Activated T-helper 9 cell treated with anti-CD3 and anti-CD28 coated beads, Interleukin-2, amount 50 U/mL, for 16 hours (primary cell): ENCODE results near the gene KRT6A.

Experiments
- DNase-seq: peaks from one replicate; pipeline ENCODE4 v3.0.0-alpha.2; 2020; ENCODE audit warnings: low read depth

The KRT6A gene

DNA sequence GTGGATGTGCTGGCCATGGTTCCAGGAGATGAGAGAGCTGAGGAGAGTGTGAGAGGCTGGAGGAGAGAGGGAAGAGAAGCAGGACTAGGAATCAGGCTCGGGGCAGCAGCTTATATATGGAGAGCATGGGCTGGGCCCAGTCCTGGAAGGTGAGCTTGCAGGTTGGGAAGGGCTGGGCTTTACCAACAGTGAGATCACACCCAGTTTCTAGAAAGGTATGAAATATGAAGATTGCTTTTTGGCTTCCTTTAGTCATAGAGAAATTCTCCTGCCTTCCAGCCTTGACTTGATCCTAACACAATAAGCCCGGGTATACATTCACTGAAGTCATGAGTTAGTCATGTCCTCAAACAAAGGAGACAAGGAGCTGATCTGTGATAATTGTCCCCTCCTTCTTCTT is at the start of gene KRT6A:
TSS of gene KRT6A (minus strand) at position 86 of the 400 bp plus-strand sequence. CDS start at position 17, 69 bp downstream.
- no peak for DNase-seq

DNA sequence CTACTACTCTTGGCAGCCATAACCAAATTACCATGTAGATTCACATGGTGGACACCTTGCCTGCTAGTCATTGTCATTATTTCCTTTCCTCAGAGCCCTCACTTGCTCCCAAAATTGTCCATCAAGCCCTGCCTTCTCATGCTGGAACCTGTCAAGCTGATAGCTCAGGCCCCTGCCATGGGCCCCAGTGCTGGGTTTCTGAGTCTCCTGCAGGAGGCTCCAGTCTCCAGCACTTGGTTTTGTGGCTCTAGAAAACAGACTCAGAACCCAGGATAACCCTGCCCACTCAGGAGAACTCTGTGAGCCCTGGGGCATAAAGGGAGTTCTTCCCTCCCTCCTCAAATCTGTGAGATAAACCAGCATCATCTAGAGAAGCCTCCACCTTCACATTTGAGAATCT is 49.1 kb upstream of the KRT6A start:
- DNase-seq, result no peak

- DNase-seq, result no peak
These were observed 48.7 kb upstream of the KRT6A start for GRCh38 chr12:52541709-52542108.

- no peak for DNase-seq
These were observed 47.5 kb upstream of the KRT6A start for GRCh38 chr12:52540531-52540930.

DNA sequence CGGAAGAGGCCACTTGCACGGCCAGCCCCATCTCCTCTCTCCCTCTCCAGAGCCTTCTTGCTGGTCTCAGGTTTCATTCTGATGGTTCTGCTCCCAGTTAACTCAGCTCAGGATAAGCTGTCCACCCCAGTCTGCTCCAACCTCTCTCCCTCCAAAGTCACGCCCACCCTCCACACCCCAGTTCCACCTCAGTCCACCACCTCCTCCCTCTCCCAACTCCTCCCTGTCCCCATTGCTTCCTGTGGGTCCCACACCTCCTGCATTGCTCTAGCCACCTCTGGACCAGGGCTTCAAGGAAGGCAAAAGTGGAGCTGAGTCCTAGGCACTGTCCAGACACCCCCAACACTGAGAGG is 46.7 kb upstream of the KRT6A start:
- no peak for DNase-seq

- DNase-seq, result no peak
These were observed 46.2 kb upstream of the KRT6A start for GRCh38 chr12:52539083-52539820.

GRCh38 chr12:52537101-52537500 is 44.0 kb upstream of the KRT6A start:
- DNase-seq, result no peak

DNA sequence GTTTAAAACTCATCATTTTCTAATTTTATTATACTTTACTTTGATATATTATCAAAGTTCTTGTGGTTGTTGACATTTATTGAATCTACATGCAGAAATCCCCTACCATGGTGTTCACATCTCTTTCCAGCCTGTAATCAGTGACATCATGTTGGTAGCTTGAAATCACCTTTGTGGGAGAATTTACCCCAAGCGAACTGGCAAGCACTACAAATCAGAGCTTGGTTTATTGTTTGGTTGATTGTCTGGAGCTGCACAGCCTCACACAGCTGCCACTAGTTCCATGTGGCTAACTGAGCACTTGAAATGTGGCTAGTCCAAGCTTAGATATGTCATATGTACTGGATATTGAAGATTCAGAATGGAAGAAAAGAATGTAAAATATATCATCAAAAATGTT is 42.5 kb upstream of the KRT6A start:
- no peak for DNase-seq

- no peak for DNase-seq
These were observed 41.4 kb upstream of the KRT6A start for GRCh38 chr12:52534482-52534881.

DNA sequence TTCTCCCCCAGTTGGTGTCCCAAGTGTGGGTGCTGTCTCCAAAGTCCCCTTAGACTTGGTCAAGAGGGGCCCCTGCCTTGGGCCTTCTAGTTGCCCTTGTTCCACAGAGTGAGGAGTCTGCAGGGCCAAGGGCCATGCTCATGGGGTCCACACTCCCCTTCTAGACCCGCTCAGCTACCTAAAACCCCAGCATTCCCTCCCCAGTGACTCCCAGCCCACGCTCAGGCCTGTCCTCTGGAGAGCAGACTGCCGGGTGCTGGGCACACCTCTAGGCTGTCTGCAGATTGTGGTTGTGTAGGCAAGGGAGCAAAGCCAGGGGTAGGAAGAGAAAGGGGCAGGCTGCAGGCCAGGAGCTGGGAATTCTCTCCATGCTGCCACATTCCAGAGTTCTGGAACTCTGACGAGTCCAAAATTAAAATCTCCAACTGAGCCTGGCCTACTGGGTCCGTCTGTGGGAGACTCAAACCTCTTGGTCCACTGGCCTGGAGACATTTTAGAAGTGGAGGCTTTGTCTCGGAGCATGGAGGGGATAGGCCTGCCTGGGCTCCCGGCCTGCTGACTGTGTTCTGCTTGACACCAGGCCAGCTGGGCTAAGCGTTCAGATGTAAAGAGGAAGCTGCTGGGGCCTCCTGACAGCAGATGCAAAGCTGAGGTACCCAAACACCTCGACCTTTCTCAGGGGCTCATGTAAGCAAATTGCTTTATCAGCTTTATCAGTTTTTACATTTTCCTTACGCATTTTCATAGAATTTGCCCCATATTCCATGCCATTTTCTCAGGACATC is 40.8 kb upstream of the KRT6A start:
- no peak for DNase-seq

DNA sequence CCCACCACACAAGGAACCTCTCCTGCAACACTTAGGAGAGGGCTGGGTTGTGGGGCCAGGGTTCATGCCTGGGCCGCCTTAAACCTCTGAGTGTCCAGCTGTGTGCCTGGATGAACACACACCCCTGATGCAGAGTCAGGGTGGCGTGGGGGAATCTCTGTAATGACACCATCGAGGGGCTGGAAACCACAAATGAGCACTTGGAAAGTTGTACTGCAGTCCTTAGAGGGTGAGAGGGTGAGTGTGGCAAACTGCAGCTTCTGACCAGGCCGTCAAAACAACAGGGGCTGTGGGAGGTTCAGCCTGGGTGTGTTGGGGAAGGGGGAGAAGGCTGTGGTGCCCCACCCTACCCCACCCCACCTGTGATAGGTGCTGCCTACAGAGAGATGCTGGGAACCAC is 39.6 kb upstream of the KRT6A start:
- no peak for DNase-seq

- no peak for DNase-seq
These were observed 38.7 kb upstream of the KRT6A start for GRCh38 chr12:52531566-52532300.

DNA sequence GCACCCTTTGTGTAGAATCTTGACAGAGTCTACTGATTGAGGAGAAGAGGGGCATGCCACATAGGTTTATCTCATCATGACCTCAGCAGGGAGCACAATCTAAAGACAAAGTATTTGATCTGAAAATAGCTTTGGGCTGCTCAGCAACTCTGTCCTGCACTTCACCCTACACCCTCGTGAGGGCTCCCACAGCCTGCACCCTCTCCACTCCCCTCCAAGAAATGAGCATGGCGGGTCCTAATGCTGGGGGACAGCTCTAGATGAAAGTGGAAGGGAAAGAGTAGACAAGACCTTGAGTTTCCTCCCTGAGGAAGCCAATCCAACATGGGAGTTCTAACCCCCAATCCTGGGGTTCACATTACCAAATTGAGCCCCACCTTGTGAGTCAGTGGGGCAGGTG is 37.8 kb upstream of the KRT6A start:
- no peak for DNase-seq

GRCh38 chr12:52530366-52530765 is 37.3 kb upstream of the KRT6A start:
- no peak for DNase-seq

- no peak for DNase-seq
These were observed 36.8 kb upstream of the KRT6A start for GRCh38 chr12:52529846-52530245.

DNA sequence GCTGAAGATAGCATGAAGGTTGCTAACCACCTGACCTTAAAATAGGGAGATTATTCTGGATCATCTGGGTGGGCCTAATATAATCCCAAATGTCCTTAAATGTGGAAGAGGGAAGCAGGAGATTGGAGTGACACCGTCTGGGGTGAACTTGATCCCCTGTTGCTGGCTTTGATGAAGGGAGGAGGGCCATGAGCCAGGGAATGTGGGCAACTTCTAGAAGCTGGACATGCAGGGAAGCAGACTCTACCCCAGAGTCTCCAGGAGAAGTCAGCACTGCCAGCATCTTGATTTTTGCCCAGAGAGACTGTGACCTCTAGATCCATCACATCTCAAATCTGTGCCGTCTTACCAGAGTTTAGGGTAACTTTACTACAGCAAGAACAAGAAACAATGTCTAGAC is 36.4 kb upstream of the KRT6A start:
- DNase-seq, result no peak

- DNase-seq, result no peak
These were observed 35.6 kb upstream of the KRT6A start for GRCh38 chr12:52528641-52529143.

DNA sequence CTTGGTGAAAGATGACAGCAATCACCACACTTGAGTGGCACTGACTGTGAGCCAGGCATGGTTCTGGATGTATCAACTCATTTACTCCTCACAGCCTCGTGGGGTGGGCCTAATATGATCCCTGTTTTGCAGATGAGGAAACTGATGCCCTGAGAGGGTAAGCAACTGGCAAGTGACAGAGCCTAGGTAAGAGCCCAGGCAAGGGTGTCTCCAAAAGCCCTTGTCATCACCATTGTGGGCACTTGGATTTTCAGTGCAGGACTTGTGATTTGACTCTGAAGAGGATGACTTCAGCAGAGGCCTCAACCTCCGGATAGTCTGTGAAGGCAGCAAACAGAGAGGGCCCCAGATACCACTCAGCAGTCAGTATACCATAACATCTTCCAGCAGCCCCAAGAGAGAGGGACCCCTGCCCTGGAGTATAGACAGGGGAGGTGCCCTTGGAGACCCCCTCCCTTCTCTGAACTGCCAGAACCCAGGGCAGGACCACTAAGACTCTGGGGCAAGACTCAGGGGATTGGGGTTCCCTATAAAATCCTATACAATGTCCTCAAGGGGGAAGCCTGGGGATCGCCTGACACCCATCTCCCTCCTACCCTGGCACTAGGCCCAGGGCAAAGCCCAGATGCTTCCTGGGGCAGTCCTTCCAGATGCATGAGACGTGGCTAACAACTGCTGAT is 34.2 kb upstream of the KRT6A start:
- no peak for DNase-seq

GRCh38 chr12:52526511-52526951 is 33.5 kb upstream of the KRT6A start:
- DNase-seq, result no peak

DNA sequence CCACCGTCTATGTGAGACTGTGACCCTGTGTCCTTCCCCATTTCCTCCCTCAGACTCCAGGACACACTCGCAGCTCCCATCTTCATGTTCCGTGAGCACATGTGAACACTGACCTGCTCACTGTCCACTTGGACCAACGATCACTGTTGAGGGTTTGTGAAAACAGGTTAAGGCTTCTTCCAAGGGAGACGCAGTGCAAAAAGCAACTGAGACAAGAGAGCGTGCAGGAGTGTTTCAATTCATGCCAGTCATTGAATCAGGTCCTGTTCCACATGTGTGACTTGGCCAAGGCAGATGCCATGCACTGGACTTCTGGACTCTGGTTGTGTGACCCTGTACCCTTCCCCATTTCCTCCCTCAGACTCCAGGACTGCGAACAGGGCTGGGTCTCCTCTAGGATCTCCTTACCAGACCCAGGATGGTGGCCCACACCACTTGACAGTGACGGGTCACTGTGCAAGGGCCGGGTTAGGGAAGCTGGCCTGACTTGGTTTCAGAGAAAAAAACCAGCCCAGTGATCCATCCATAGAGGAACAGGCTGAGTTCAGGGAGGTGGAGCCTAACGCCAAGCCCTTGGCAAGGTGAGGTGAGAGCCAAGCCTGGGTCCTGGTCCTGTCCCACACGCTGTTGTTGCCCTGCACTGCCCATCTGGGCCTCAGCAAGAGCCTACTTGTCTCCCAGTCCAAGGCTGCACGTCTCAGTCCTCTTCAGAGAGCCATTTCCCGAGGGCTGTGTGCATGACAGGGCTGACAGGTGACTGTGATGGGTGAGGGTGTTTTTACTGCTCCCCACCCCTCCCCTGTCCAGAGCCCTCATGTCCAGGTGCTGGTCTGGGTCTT is 32.8 kb upstream of the KRT6A start:
- DNase-seq, result no peak

DNA sequence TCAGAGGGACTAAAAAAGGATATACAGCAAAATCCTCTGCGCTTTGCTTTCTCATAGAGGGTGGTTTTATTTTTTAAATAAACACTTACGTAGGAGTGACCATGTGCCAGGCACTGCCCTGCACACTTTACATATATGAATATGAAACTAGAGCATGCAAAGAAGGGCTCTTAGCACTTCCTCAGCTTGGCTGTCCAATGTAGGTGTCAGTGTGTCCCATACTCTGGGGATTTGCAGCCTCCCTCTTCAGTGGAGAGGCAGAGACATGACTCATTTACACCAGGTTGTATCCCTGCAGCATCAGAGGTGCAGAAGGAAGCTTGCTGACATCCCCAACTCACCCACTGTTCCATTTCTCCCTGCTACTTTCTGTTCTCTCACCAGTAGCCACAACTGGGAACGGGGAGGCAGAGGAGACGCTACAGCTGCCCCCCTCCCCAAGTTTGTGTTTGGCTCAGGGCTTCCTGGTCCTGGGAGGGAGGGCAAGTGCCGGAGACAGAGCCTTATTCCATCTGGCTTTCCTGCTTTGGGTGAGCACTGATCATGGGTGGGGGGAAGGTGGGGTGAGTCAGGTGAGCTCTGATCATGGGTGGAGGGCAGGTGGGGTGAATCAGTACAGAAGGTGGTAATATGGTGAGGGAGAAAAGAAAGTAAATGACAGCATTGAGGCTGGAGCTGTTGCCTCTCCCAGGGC is 32.0 kb upstream of the KRT6A start:
- no peak for DNase-seq
